Ovary (tissue), 3 donors: ENCODE results near the gene MORN2.
"Not testable (repeated sequence)": the region's sequence is repeated elsewhere in the genome, so short reads cannot be mapped to it uniquely, and the experiment has no call there.

ENCODE experiments used
- EP300 ChIP-seq: sonication (generic); formaldehyde crosslinking; IDR thresholded peaks from one replicate; pipeline ENCODE4 v1.6.1; 2017; ENCODE audit warnings: antibody characterized with exemption
- TF ChIP-seq, protein P1 (sequence below), 3 donors: fragments of 450-650 bp in 2 of 3; fragments of 200-600 bp in 1 of 3; IDR thresholded peaks; one replicate each; pipeline versions ENCODE4 v1.5.1 to v1.8.0; 2016 to 2022; ENCODE audit warnings: antibody characterized with exemption in 3 of 3, mild to moderate bottlenecking in 1 of 3
- donor health status: DM: no; HTN: no; CAD: no.

DNA sequence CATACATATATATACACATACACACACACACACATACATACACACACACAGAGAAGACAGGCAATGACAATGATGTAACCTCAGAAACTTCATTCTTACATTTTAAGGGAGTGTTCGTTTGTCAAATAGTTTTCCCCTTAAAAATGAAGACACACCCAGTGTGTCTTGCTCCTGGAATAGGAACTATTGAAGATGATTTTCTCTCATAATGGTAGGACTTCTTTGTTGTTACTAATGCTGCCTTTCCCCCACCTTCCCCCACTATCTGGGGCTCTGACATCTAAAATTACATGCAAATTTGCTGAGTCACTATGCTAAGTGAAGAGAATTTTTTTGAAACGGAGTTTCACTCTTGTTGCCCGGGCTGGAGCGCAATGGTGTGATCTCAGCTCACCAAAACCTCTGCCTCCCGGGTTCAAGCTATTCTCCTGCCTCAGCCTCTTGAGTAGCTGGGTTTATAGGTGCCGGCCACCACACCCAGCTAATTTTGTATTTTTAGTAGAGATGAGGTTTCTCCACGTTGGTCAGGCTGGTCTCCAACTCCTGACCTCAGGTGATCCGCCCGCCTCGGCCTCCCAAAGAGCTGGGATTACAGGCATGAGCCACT, 48.1 kb upstream of the MORN2 start:
- not testable (repeated sequence) for TF ChIP-seq EP300
- TF ChIP-seq, protein P1, sequence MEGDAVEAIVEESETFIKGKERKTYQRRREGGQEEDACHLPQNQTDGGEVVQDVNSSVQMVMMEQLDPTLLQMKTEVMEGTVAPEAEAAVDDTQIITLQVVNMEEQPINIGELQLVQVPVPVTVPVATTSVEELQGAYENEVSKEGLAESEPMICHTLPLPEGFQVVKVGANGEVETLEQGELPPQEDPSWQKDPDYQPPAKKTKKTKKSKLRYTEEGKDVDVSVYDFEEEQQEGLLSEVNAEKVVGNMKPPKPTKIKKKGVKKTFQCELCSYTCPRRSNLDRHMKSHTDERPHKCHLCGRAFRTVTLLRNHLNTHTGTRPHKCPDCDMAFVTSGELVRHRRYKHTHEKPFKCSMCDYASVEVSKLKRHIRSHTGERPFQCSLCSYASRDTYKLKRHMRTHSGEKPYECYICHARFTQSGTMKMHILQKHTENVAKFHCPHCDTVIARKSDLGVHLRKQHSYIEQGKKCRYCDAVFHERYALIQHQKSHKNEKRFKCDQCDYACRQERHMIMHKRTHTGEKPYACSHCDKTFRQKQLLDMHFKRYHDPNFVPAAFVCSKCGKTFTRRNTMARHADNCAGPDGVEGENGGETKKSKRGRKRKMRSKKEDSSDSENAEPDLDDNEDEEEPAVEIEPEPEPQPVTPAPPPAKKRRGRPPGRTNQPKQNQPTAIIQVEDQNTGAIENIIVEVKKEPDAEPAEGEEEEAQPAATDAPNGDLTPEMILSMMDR (IDR thresholded peaks at IDR 0.05): not testable (repeated sequence)
